HEK293 (cell line): Measurements from ENCODE around the gene MBD4.
"Not testable (repeated sequence)": the region's sequence is repeated elsewhere in the genome, so short reads cannot be mapped to it uniquely, and the experiment has no call there.

Experiments used
- CTCF ChIA-PET: fragments of 350-600 bp; formaldehyde crosslinking; extraction: SDS; loops from one replicate; lab custom pipeline; 2021; ENCODE audit warnings: antibody characterized with exemption; lab: Yijun Ruan, JAX
- POLR2A ChIA-PET: fragments of 300-600 bp; formaldehyde crosslinking; extraction: SDS; loops from one replicate; lab custom pipeline; 2020; ENCODE audit warnings: antibody characterized with exemption, inconsistent platforms; lab: Yijun Ruan, JAX
- H3K27ac ChIP-seq: fragments of 200-500 bp; sonication (Bioruptor generic); 2 replicates; pipeline ENCODE4 v1.5.1; 2014; ENCODE audit warnings: low read depth, low read length, control low read depth, inconsistent platforms; ENCODE audit errors: extremely low read depth
- H3K36me3 ChIP-seq, 2 experiments: fragments of 200-500 bp in 1 of 2; sonication (Bioruptor generic) in 1 of 2; 1 replicate in 1 of 2; 2 replicates in 1 of 2; pipeline ENCODE4 v1.5.1; 2014 to 2017; ENCODE audit warnings: inconsistent platforms in 2 of 2, low read length in 2 of 2; ENCODE audit not compliant: control insufficient read depth in 2 of 2, insufficient read depth in 1 of 2
- H3K4me1 ChIP-seq: fragments of 200-500 bp; sonication (Bioruptor generic); 2 replicates; pipeline ENCODE4 v1.5.1; 2014; ENCODE audit warnings: mild to moderate bottlenecking, low read length, inconsistent platforms; ENCODE audit not compliant: control insufficient read depth, insufficient read depth
- H3K4me3 ChIP-seq: 2 replicates; pipeline ENCODE4 v1.5.1; 2011; ENCODE audit warnings: low read depth, mild to moderate bottlenecking, control low read depth, low read length, moderate library complexity
- H3K9me3 ChIP-seq: fragments of 200-500 bp; sonication (Bioruptor generic); 2 replicates; pipeline ENCODE4 v1.5.1; 2014; ENCODE audit warnings: low read depth, low read length, inconsistent platforms; ENCODE audit not compliant: control insufficient read depth, insufficient read depth
- FEZF1 ChIP-seq: fragments of 450-650 bp; formaldehyde crosslinking; IDR thresholded peaks from 2 replicates; pipeline ENCODE4 v1.5.1; 2016; ENCODE audit warnings: missing biosample characterization, missing genetic modification characterization
- IKZF3 ChIP-seq: fragments of 450-650 bp; IDR thresholded peaks from 2 replicates; pipeline ENCODE4 v1.5.0; 2018; ENCODE audit warnings: missing biosample characterization, mild to moderate bottlenecking, missing genetic modification characterization, moderate library complexity
- SP7 ChIP-seq: fragments of 450-650 bp; formaldehyde crosslinking; IDR thresholded peaks from 2 replicates; pipeline ENCODE4 v1.5.1; 2016; ENCODE audit warnings: missing biosample characterization, missing genetic modification characterization
- TRIM28 ChIP-seq: IDR thresholded peaks from 2 replicates; pipeline ENCODE4 v1.6.1; 2011; ENCODE audit warnings: low read length, control low read depth, borderline replicate concordance
- ZNF214 ChIP-seq: fragments of 450-650 bp; formaldehyde crosslinking; IDR thresholded peaks from 2 replicates; pipeline ENCODE4 v1.5.1; 2017; ENCODE audit warnings: missing biosample characterization, mild to moderate bottlenecking, missing genetic modification characterization, borderline replicate concordance
- ZNF394 ChIP-seq: fragments of 450-650 bp; formaldehyde crosslinking; IDR thresholded peaks from 2 replicates; pipeline ENCODE4 v1.5.1; 2016; ENCODE audit warnings: missing biosample characterization, missing genetic modification characterization, mild to moderate bottlenecking, moderate library complexity, borderline replicate concordance
- ZNF398 ChIP-seq: fragments of 450-650 bp; formaldehyde crosslinking; IDR thresholded peaks from 2 replicates; pipeline ENCODE4 v1.5.1; 2017; ENCODE audit warnings: missing biosample characterization, missing genetic modification characterization
- ZNF501 ChIP-seq: fragments of 450-650 bp; formaldehyde crosslinking; IDR thresholded peaks from 2 replicates; pipeline ENCODE4 v1.5.1; 2016; ENCODE audit warnings: missing biosample characterization, missing genetic modification characterization
- ZNF529 ChIP-seq: fragments of 450-650 bp; formaldehyde crosslinking; IDR thresholded peaks from 2 replicates; pipeline ENCODE4 v1.5.1; 2017; ENCODE audit warnings: missing genetic modification characterization, missing biosample characterization; ENCODE audit not compliant: insufficient replicate concordance
- ZNF621 ChIP-seq: fragments of 450-650 bp; formaldehyde crosslinking; IDR thresholded peaks from 2 replicates; pipeline ENCODE4 v1.5.1; 2017; ENCODE audit warnings: missing biosample characterization, missing genetic modification characterization
- ZNF654 ChIP-seq: fragments of 450-650 bp; formaldehyde crosslinking; IDR thresholded peaks from 2 replicates; pipeline ENCODE4 v1.5.1; 2016; ENCODE audit warnings: low read depth, missing biosample characterization, missing genetic modification characterization
- ZSCAN23 ChIP-seq: fragments of 450-650 bp; formaldehyde crosslinking; IDR thresholded peaks from 2 replicates; pipeline ENCODE4 v1.5.1; 2016; ENCODE audit warnings: missing biosample characterization, missing genetic modification characterization
- TF ChIP-seq, protein P1 (sequence below): fragments of 450-650 bp; formaldehyde crosslinking; conservative IDR thresholded peaks from 2 replicates; pipeline ENCODE4 v1.5.1; 2016; ENCODE audit warnings: low read depth, missing biosample characterization, missing genetic modification characterization
- TF ChIP-seq, protein P2 (sequence below): fragments of 450-650 bp; formaldehyde crosslinking; IDR thresholded peaks from 2 replicates; pipeline ENCODE4 v1.5.1; 2016; ENCODE audit warnings: missing biosample characterization, missing genetic modification characterization

The MBD4 gene

DNA sequence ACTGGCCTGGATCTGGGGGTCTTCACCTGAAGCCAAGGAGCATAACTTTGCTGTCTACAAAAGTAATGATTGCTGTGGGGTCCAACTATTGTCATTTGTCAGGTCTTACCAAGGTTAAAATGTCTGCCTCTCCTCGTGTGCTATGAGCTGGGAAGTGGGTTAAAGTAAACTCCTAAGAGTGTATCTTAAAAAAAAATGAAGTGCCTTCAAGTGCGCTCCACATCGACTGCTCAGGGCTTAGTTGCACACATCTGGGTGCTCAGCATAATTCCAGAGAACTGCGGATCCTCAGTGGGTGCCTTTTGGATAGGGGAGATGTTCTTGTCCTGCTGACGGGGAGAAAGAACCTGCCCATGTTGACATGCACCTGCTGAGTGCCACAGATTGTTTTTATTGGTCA is 52.3 kb downstream of the MBD4 start:
- TF ChIP-seq SP7 (tag by site-specific recombination): no peak
- TF ChIP-seq ZNF501 (tag by site-specific recombination): no peak
- TF ChIP-seq, protein P1, sequence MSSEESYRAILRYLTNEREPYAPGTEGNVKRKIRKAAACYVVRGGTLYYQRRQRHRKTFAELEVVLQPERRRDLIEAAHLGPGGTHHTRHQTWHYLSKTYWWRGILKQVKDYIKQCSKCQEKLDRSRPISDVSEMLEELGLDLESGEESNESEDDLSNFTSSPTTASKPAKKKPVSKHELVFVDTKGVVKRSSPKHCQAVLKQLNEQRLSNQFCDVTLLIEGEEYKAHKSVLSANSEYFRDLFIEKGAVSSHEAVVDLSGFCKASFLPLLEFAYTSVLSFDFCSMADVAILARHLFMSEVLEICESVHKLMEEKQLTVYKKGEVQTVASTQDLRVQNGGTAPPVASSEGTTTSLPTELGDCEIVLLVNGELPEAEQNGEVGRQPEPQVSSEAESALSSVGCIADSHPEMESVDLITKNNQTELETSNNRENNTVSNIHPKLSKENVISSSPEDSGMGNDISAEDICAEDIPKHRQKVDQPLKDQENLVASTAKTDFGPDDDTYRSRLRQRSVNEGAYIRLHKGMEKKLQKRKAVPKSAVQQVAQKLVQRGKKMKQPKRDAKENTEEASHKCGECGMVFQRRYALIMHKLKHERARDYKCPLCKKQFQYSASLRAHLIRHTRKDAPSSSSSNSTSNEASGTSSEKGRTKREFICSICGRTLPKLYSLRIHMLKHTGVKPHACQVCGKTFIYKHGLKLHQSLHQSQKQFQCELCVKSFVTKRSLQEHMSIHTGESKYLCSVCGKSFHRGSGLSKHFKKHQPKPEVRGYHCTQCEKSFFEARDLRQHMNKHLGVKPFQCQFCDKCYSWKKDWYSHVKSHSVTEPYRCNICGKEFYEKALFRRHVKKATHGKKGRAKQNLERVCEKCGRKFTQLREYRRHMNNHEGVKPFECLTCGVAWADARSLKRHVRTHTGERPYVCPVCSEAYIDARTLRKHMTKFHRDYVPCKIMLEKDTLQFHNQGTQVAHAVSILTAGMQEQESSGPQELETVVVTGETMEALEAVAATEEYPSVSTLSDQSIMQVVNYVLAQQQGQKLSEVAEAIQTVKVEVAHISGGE: no peak
- TF ChIP-seq ZNF621 (tag by site-specific recombination): no peak
- no peak for TF ChIP-seq ZNF529 (tag by site-specific recombination)
- TF ChIP-seq ZNF654: no peak
- TF ChIP-seq ZNF214: no peak
- no peak for TF ChIP-seq ZNF394 (tag by site-specific recombination)
- TF ChIP-seq, protein P2, sequence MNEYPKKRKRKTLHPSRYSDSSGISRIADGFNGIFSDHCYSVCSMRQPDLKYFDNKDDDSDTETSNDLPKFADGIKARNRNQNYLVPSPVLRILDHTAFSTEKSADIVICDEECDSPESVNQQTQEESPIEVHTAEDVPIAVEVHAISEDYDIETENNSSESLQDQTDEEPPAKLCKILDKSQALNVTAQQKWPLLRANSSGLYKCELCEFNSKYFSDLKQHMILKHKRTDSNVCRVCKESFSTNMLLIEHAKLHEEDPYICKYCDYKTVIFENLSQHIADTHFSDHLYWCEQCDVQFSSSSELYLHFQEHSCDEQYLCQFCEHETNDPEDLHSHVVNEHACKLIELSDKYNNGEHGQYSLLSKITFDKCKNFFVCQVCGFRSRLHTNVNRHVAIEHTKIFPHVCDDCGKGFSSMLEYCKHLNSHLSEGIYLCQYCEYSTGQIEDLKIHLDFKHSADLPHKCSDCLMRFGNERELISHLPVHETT: no peak
- no peak for TF ChIP-seq ZNF398 (tag by site-specific recombination)
- TF ChIP-seq IKZF3 (tag by site-specific recombination): no peak
- no peak for TF ChIP-seq ZSCAN23 (tag by site-specific recombination)
- Histone ChIP-seq H3K4me3 (no peak overlapping the region), H3K9me3 (no peaks in the 10 kb centered on the region), H3K36me3 (peaks cover 0 to 54% of the 10 kb centered on the region in 2 experiments; a peak in 2 of 3 replicates), H3K4me1 (no peaks in the 10 kb centered on the region), H3K27ac (no peak overlapping the region)
- POLR2A ChIA-PET: no interaction called here
- CTCF ChIA-PET: no interaction called here

DNA sequence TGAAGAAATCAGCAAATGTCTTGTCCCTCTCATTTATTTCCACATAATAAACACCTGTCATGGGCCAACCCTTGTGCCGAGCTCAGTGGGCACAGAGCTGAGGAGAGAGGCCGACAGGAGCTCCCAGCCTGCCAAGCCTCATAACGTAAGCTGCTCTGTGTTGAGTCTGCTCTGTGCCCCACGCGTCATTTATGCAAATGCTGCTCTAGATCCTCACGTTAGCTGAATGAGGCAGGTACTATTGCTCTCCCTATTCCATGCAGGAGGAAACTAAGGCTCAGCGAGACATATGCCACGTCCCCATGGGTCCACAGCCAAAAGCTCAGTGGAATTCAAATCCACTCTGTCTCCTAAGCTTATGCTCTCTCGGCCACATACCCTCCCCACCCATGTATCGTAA is 52.8 kb downstream of the MBD4 start:
- ChIA-PET POLR2A (no interaction called here), CTCF (no interaction called here)
- no peak overlapping the region for H3K27ac ChIP-seq
- TF ChIP-seq FEZF1 (no peak), TRIM28 (no peak), ZNF501 (tag by site-specific recombination) (no peak)
- no peaks in the 10 kb centered on the region for H3K9me3 ChIP-seq
- H3K4me1 ChIP-seq: no peaks in the 10 kb centered on the region
- peaks cover 0 to 50% of the 10 kb centered on the region in 2 experiments; a peak in 2 of 3 replicates for H3K36me3 ChIP-seq
- H3K4me3 ChIP-seq: no peak overlapping the region

- POLR2A ChIA-PET: interaction anchor here (0.8 kb wide), 1 partner anchor 69 kb away, joined by 3 read pairs; a partner anchor contains a TSS
Measured at GRCh38 chr3:129385507-129385906, 54.2 kb downstream of the MBD4 start.

More at GRCh38 chr3:129385507-129385906, 54.2 kb downstream of the MBD4 start:
- H3K9me3 ChIP-seq, H3K4me3 ChIP-seq, H3K4me1 ChIP-seq, H3K27ac ChIP-seq: not testable (repeated sequence)
- CTCF ChIA-PET: interaction anchor here (1.3 kb wide), 1 partner anchor 14 kb away, joined by 3 read pairs; no protein-coding TSS in a partner anchor
- H3K36me3 ChIP-seq: peaks cover 0 to 37% of the 10 kb centered on the region in 2 experiments; a peak in 2 of 3 replicates
